Psoas muscle (tissue), 8 donors: ENCODE measurements around the gene JAM3. TPM values are rescaled to one million over a fixed set of nuclear protein-coding genes. Genes with fewer than 3 reads are reported as not detected.

Experiments
- ATAC-seq, 4 donors: fragments of 200-7000 bp; cut with Tn5 transposase; one replicate each; pipeline ENCODE4 v1.9.1; 2020; ENCODE audit warnings: moderate library complexity in 3 of 4, mild to moderate bottlenecking in 2 of 4
- DNase-seq, 2 donors: peaks; one replicate each; pipeline ENCODE4 v3.0.0-alpha.2; 2020
- H3K27ac ChIP-seq: fragments of 200-600 bp; one replicate; pipeline ENCODE4 v1.8.0; 2022
- H3K27me3 ChIP-seq, 3 donors: fragments of 200-600 bp in 1 of 3; one replicate each; pipeline versions ENCODE4 v1.6.1 to v1.8.0; 2013 to 2022; ENCODE audit warnings: low read length in 2 of 3, mild to moderate bottlenecking in 2 of 3, moderate library complexity in 1 of 3; ENCODE audit not compliant: insufficient read depth in 3 of 3
- H3K36me3 ChIP-seq, 2 donors: fragments of 200-600 bp in 1 of 2; one replicate each; pipeline versions ENCODE4 v1.6.1 to v1.8.0; 2013 to 2022; ENCODE audit warnings: low read depth in 1 of 2, mild to moderate bottlenecking in 1 of 2, moderate library complexity in 1 of 2; ENCODE audit not compliant: insufficient read depth in 1 of 2
- H3K4me1 ChIP-seq: fragments of 200-600 bp; one replicate; pipeline ENCODE4 v1.8.0; 2022
- H3K4me3 ChIP-seq: fragments of 200-600 bp; one replicate; pipeline ENCODE4 v1.8.0; 2022; ENCODE audit warnings: mild to moderate bottlenecking
- H3K9me3 ChIP-seq: fragments of 200-600 bp; one replicate; pipeline ENCODE4 v1.8.0; 2022
- WGBS, 3 donors: extraction: QIAGEN DNeasy Blood & Tissue Kit; methylation state at CpG; one replicate each; pipeline versions ENCODE4 v1.1.6 to v1.1.7; 2013; 5-methylcytosine and 5-hydroxymethylcytosine counted together
- intact Hi-C, 2 donors: fragments of 100-400 bp; cut with DNase I; formaldehyde crosslinking; loops; one replicate each; pipeline versions ENCODE4 v1.11.0 to v1.14.2; 2022
- polyA plus RNA-seq, 3 donors: library from polyadenylated mRNA; stranded (reverse); fragments of 200-250 nt; gene quantifications; one replicate each; pipeline ENCODE4 v1.2.3, GENCODE V29; 2013
- total RNA-seq, 4 donors: library from RNA; stranded (reverse); fragmentation: NEBNext Ultra II Directional in 2 of 4; extraction: Animal tissue kit (Norgen Biotek cat#: 25700) in 2 of 4; gene quantifications; one replicate each; pipeline versions ENCODE4 v1.2.1 to v1.2.4, GENCODE V29; 2021 to 2023
- TF ChIP-seq, protein P1 (sequence below): fragments of 200-600 bp; IDR thresholded peaks from one replicate; pipeline ENCODE4 v1.8.0; 2022; ENCODE audit warnings: antibody characterized with exemption
- donor health status: healthy with polysubstance abuse.
- donor health status: DM: no; HTN: no; CAD: no; lungs with moderate emphysema.
- donor health status: Bipolar disorder and iron deficiency.
- donor health status: healthy.
- donor health status: DM: yes; HTN: yes; CAD: no.
- donor health status: DM: no; HTN: no; CAD: no.
- donor health status: DM: no; HTN: no; CAD: no.
- donor health status: DM: yes; HTN: yes; CAD: no.

The JAM3 gene
- total and polyA plus RNA-seq, 7 donors, result 2.4 to 12.7 (median 5.8) TPM

DNA sequence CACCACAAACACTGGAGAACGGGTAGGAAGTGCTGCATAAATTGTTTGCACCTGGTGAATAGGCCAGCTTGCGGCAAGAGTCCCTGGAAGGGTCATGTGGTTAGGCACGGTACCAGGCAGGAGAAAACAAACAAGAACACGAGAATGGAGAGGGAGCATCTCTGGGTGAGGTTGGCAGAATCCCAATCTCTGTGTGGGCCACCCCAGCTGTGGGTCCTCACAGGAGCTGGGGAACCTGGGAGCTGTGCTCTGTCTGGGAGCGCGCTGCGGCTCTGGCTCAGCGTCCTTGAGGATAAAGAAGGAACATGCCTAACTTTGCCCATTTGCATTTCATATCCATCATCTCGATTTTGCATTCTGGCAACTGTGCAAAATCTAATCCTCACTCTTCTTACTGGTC is 46.1 kb upstream of the JAM3 start:
- peak in 1 of 2 donors; percentile 9 for DNase-seq
- Histone ChIP-seq H3K9me3 (no peaks in the 10 kb centered on the region), H3K27ac (no peak overlapping the region), H3K4me1 (no peaks in the 10 kb centered on the region), H3K4me3 (no peak overlapping the region), H3K36me3 (no peaks in the 10 kb centered on the region), H3K27me3 (peaks cover 0 to under 1% (median 0%) of the 10 kb centered on the region in 3 donors)
- 72 to 78% (median 77%) methylated on average over 9 of the region's 9 CpGs for WGBS, 3 donors
- intact Hi-C loops, result no loop called here
- TF ChIP-seq, protein P1, sequence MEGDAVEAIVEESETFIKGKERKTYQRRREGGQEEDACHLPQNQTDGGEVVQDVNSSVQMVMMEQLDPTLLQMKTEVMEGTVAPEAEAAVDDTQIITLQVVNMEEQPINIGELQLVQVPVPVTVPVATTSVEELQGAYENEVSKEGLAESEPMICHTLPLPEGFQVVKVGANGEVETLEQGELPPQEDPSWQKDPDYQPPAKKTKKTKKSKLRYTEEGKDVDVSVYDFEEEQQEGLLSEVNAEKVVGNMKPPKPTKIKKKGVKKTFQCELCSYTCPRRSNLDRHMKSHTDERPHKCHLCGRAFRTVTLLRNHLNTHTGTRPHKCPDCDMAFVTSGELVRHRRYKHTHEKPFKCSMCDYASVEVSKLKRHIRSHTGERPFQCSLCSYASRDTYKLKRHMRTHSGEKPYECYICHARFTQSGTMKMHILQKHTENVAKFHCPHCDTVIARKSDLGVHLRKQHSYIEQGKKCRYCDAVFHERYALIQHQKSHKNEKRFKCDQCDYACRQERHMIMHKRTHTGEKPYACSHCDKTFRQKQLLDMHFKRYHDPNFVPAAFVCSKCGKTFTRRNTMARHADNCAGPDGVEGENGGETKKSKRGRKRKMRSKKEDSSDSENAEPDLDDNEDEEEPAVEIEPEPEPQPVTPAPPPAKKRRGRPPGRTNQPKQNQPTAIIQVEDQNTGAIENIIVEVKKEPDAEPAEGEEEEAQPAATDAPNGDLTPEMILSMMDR, result no peak
- no peak for ATAC-seq

DNA sequence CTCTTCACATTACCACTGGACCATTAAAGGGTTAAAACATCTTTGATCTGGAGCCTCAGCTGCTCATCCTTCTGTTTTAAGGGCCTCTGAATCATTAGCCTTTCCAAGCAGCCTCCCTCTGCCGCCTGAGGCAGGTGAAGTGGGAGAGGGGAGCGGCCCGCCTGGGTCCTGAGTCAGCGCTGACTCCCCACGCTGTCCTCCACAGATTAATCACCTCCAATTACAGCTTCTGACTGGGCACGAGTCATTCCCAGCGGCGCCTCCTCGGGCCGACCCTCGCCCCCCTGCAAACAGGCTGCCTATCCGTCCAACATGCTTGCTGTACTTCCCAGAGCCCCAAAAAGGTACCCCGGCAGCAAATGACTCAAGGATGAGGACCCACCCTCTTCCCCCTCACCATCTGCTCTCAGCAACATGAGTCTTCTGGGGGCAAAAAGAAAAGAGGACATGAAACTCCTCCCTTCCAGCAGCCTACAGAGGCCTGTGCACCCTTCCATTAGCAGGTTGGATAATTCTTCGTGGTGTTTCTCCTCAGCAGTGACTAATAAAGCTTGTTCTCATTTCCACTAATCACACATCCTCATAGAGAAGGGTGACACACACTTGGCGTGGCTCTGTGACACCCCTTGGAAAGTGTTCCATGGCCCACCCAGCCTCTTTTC is 44.3 kb upstream of the JAM3 start:
- Histone ChIP-seq H3K9me3 (no peaks in the 10 kb centered on the region), H3K4me3 (no peak overlapping the region), H3K4me1 (no peaks in the 10 kb centered on the region), H3K27ac (no peak overlapping the region), H3K36me3 (no peaks in the 10 kb centered on the region), H3K27me3 (no peaks in the 10 kb centered on the region)
- DNase-seq, result no peak
- TF ChIP-seq, protein P1, result no peak
- 42 to 71% (median 55%) methylated on average over 15 of the region's 15 CpGs for whole genome bisulfite sequencing, 3 donors
- intact Hi-C loops, result no loop called here
- peak; percentile 23 to 44 (median 35) for ATAC-seq

DNA sequence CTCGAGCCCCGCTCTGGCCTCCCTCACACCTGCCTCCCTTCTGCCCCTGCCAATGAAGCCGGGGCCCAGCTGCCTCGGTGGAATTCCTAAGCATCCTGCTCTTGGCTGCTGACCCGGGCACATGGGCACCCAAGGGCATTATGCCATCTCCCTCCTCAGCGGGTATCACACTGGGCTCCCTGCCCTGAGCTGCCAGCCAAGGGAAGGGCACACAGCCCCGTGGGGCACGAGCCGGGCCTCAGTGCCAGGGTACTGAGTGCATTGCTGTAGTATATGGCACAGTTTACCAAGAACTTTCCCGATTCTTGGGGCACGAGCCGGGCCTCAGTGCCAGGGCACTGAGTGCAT is 43.8 kb upstream of the JAM3 start:
- no peak for DNase-seq
- Histone ChIP-seq H3K9me3 (no peaks in the 10 kb centered on the region), H3K27me3 (no peaks in the 10 kb centered on the region), H3K27ac (no peak overlapping the region), H3K36me3 (no peaks in the 10 kb centered on the region), H3K4me1 (no peaks in the 10 kb centered on the region), H3K4me3 (no peak overlapping the region)
- WGBS, 3 donors, result 21 to 37% (median 34%) methylated on average over 12 of the region's 12 CpGs
- intact Hi-C loops, result no loop called here
- ATAC-seq, result peak; percentile 42 to 74 (median 46)
- TF ChIP-seq, protein P1, result no peak

DNA sequence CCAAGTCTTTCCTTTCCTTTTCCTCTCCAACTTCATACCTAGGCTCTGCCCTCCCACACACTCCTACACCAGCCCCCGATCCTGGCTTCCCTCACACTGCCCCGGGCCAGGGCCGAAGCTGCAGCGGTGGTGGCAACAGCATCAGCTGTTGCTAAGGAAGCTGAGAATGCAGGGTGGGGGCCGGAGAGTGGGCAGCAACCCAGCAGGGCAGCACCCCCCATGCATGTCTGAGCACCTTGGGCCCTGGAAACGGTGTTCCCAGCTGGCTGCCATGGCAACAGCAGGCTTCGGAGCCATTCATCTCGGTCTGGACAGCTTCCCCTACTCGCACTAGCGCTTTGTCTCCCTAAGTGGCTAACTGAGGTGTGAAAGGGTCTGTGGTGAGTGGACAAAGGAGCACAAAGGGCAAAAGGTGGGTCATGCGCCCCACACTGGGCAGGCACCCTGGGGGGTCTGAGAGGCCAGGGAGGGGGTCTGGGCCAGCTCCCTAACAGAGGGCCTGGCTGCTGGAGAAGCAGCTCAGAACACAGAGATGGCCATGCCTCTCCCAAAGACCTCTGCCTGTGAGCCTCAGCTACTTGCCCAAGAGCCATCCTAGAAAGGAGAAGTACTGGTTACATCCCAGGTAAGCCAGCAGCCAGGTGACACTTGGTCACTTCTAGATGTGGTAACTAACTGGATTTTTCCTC is 42.1 kb upstream of the JAM3 start:
- intact Hi-C loops, result no loop called here
- Histone ChIP-seq H3K4me3 (no peak overlapping the region), H3K4me1 (no peaks in the 10 kb centered on the region), H3K9me3 (no peaks in the 10 kb centered on the region), H3K27ac (no peak overlapping the region), H3K27me3 (no peaks in the 10 kb centered on the region), H3K36me3 (no peaks in the 10 kb centered on the region)
- ATAC-seq (no peak), DNase-seq (no peak)
- TF ChIP-seq, protein P1, result no peak
- 60 to 62% (median 61%) methylated on average over 11 of the region's 11 CpGs for WGBS, 3 donors
